CD4-positive, alpha-beta T cell treated with Interleukin-1 beta for 1 hour (primary cell): ENCODE data around the gene SEMA4G.

ENCODE experiments used
- DNase-seq, 2 donors: peaks; one replicate each; pipeline ENCODE4 v3.0.0-alpha.2; 2020 to 2022

SEMA4G gene

GRCh38 chr10:100969187-100970075 is at the start of gene SEMA4G:
SEMA4G (plus strand) TSS chr10:100969504; CDS start chr10:100972913, 3,409 bp downstream.
- peak; percentile 35 to 40 for DNase-seq

- DNase-seq = no peak
Measured at GRCh38 chr10:100923580-100923979, 45.7 kb upstream of the SEMA4G start.

GRCh38 chr10:100927266-100927665 is 42.0 kb upstream of the SEMA4G start:
- DNase-seq = no peak

- no peak for DNase-seq
Measured at GRCh38 chr10:100928039-100928438, 41.3 kb upstream of the SEMA4G start.

GRCh38 chr10:100930368-100930767 is 38.9 kb upstream of the SEMA4G start:
- no peak for DNase-seq

GRCh38 chr10:100934084-100934659 is 35.1 kb upstream of the SEMA4G start:
- no peak for DNase-seq

- no peak for DNase-seq
Measured at GRCh38 chr10:100939763-100940344, 29.4 kb upstream of the SEMA4G start.

GRCh38 chr10:100942229-100942628 is 27.1 kb upstream of the SEMA4G start:
- no peak for DNase-seq

- no peak for DNase-seq
Measured at GRCh38 chr10:100943508-100943907, 25.8 kb upstream of the SEMA4G start.

GRCh38 chr10:100945754-100946153 is 23.6 kb upstream of the SEMA4G start:
- no peak for DNase-seq

- DNase-seq = no peak
Measured at GRCh38 chr10:100948916-100949315, 20.4 kb upstream of the SEMA4G start.

- DNase-seq = no peak
Measured at GRCh38 chr10:100960251-100960650, 9.1 kb upstream of the SEMA4G start.

- no peak for DNase-seq
Measured at GRCh38 chr10:100962351-100963080, 6.8 kb upstream of the SEMA4G start.

- no peak for DNase-seq
Measured at GRCh38 chr10:100963826-100964225, 5.5 kb upstream of the SEMA4G start.

GRCh38 chr10:100965820-100966219 is 3.5 kb upstream of the SEMA4G start:
- no peak for DNase-seq

GRCh38 chr10:100966887-100967286 is 2.4 kb upstream of the SEMA4G start:
- no peak for DNase-seq

GRCh38 chr10:100967332-100967731 is 2.0 kb upstream of the SEMA4G start:
- no peak for DNase-seq

- no peak for DNase-seq
Measured at GRCh38 chr10:100968062-100968736, 1.1 kb upstream of the SEMA4G start.

- DNase-seq = no peak
Measured at GRCh38 chr10:100968863-100969186, 479 bp upstream of the SEMA4G start.

GRCh38 chr10:100970076-100970913 is 991 bp downstream of the SEMA4G start:
- peak; percentile 49 to 53 for DNase-seq

- no peak for DNase-seq
Measured at GRCh38 chr10:100970914-100971811, 1.9 kb downstream of the SEMA4G start.
